ENCODE measurements around the gene SRGN. TPM values are rescaled to one million over a fixed set of nuclear protein-coding genes. Genes with fewer than 3 reads are reported as not detected.
"Not testable (repeated sequence)": the region's sequence is repeated elsewhere in the genome, so short reads cannot be mapped to it uniquely, and the experiment has no call there.

The SRGN gene
- total and polyA plus RNA-seq, 2 donors, result 67.7 to 205 TPM

DNA sequence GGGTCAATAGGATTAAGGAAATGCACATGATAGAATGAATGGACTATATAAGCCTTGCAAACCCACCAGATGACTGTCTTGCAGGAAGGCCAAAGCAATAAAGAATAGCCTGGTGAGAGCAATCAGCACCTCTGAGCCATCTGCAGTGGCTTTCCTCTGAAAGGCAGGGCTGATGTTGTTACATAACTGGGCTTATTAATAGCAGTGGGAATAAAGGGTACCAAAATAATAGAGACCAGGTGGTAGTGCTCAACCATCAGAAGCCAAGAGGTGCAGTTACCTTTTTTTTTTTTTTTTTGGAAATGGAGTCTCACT lies 19.2 kb downstream of the SRGN start:
- DNase-seq (ENCODE audit: extremely low spot score), result no peak
- H3K4me1 ChIP-seq (ENCODE audit: insufficient read depth), result no peaks in the 10 kb centered on the region
- no peak overlapping the region for H3K4me3 ChIP-seq (ENCODE audit: low read depth, low read length)
- H3K27ac ChIP-seq (ENCODE audit: low read depth), result no peak overlapping the region
- H3K36me3 ChIP-seq (ENCODE audit: insufficient read depth), result no peaks in the 10 kb centered on the region

DNA sequence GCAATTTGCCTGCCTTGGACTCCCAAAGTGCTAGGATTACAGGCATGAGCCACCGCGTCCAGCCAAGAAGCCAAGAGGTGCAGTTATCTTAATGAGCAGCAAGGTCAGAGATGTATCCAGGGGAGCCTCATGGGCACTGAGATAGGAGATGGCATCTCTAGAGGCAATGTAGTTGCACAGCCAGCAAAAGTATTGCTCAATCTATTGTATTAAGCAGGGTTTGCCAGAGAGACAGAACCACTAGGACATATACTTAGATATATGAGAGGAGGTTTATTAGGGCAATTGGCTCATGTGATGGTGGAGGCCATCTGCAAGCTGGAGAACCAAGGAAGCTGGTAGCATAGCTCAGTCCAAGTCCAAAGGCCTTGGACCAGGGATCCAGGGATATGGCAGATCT lies 19.8 kb downstream of the SRGN start:
- Histone ChIP-seq H3K27ac (ENCODE audit: low read depth) (no peak overlapping the region), H3K36me3 (ENCODE audit: insufficient read depth) (no peaks in the 10 kb centered on the region), H3K4me3 (ENCODE audit: low read depth, low read length) (no peak overlapping the region), H3K4me1 (ENCODE audit: insufficient read depth) (no peaks in the 10 kb centered on the region)
- 94% methylated on average over 2 of the region's 2 CpGs for WGBS
- no peak for DNase-seq (ENCODE audit: extremely low spot score)

DNA sequence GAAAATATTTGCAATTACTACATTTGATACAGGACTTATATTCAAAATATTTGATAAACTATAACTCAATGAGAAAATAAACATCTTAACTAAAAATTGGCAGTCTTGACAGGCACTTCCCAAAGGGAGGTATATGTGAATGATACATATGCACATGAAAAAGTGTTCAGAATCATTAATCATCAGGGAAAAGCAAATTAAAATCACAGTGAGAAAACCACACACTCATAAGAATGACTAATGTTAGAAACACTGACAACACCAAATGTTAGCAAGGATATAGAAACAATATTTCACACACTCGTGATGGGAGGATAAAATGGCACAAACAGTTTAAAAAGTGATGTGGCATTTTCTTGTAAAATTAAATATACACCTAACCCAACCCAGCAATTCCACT lies 32.0 kb downstream of the SRGN start:
- H3K36me3 ChIP-seq (ENCODE audit: insufficient read depth), result no peaks in the 10 kb centered on the region
- H3K4me1 ChIP-seq (ENCODE audit: insufficient read depth), result no peaks in the 10 kb centered on the region
- WGBS, result 62% methylated on average over 1 of the region's 1 CpG
- no peak for DNase-seq (ENCODE audit: extremely low spot score)
- no peak overlapping the region for H3K27ac ChIP-seq (ENCODE audit: low read depth)
- H3K4me3 ChIP-seq (ENCODE audit: low read depth, low read length), result no peak overlapping the region

DNA sequence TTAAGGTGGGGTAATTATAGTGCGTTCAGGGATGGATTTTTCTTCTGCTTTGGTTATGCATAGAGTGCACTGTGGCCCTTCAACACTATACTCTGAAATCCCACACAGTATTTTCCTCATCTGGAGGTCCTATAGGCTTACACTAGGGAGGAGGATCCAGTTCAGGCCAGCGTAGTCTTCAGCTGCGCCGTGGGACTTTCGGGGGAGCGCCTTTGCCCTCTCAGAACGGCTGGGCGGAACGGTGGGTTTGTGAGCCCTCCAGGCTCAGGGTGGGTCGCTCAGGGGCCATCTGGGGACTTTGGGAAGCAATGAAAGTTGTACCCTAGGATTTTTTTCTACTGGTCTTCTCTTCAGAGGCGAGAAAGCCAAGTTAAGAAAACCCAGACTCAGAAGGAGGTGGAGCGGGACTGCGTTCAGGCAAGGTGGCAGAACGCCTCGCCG lies 35.4 kb downstream of the SRGN start:
- Histone ChIP-seq H3K27ac (ENCODE audit: low read depth) (peak overlapping the region; percentile 95), H3K4me1 (ENCODE audit: insufficient read depth) (no peaks in the 10 kb centered on the region), H3K4me3 (ENCODE audit: low read depth, low read length) (peak overlapping the region; percentile 38), H3K36me3 (ENCODE audit: insufficient read depth) (no peaks in the 10 kb centered on the region)
- no peak for DNase-seq (ENCODE audit: extremely low spot score)
- under 1% methylated on average over 16 of the region's 16 CpGs for WGBS

DNA sequence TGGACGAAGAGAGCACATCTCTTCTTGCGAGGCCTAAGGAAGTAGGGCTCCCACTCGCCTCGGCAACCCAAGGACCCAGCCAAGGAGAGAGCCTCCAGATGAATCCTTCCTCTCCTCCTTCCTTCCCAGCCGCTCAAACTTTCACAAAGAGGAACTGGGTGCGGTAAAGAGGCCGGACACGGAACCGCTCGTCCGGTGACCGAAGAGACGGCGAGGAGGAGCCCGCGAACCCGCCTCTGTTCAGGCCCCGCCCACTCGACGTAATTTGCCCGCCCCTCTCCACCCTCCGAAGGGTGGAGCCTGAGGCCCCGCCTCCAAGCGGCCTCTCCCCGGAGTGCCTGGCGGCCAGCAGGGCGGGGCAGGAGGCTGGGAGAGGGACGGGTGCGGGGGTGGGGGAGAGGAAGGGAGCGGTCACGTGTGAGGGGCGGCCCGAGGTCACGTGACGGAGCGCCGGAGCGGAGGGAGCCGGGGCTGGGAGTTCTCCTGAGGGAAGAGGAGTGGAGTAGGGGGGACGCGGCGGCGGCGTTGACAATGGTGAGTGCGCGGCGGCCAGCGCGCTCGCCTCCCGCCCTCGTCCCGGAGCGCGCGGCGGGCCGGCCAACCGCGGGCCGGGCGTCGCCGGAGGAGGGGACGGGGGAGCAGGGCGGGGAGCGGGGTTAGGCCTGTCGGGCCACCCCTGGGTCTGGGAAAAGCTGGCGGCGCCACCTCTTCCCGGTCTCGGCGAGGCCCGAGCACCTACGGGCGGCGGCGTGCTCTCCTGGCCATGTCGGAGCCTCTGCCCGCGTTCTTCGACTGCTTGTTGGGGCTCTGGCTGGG lies 36.1 kb downstream of the SRGN start, which contains the start of gene VPS26A:
Gene VPS26A, plus strand, starts transcription at position 432 of the 816 bp plus-strand sequence. Its CDS starts 100 bp downstream, at position 532.
- peak; percentile 93 for DNase-seq (ENCODE audit: extremely low spot score)
- peak within 1 kb of the TSS; percentile 81 for H3K4me3 ChIP-seq (ENCODE audit: low read depth, low read length)
- H3K27ac ChIP-seq (ENCODE audit: low read depth), result peak within 1 kb of the TSS; percentile 95
- no peaks in the 10 kb centered on the region for H3K4me1 ChIP-seq (ENCODE audit: insufficient read depth)
- no peaks in the 10 kb centered on the region for H3K36me3 ChIP-seq (ENCODE audit: insufficient read depth)
- under 1% methylated on average over 82 of the region's 82 CpGs for WGBS

DNA sequence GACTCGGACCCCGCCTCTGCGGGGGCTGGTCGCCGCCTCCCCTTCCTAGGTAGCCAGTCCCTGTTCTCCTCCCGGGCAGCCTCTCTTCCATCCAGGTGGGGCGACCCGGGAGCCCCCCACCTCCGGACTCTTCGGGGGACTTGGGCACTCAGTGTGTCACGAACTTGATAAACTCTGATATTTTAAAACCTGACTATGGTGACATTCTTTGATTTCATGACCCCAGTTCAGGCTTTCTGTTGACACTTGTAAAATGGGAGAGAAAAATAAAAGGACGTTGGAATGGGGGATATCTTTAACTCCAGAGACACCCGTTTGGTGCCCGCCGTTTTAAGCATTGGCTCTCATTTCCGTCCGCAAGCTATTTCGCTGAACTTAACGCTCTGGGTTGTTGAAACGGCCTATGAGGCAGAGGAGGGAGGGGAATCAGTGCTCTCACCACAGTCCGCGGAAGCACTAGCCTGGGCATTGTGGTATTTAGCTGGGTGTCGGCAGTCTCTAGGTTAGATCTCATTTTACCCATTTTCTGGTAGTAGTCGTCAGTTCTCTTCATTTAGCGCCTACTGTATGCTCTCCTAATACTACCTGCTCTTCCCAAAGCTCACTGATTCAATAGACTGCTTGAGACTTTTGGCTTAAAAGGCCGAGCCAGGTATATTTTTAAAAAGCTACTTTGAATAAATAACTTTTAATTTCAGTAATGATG lies 36.8 kb downstream of the SRGN start:
- no peaks in the 10 kb centered on the region for H3K4me1 ChIP-seq (ENCODE audit: insufficient read depth)
- no peak for DNase-seq (ENCODE audit: extremely low spot score)
- peak overlapping the region; percentile 81 for H3K4me3 ChIP-seq (ENCODE audit: low read depth, low read length)
- H3K27ac ChIP-seq (ENCODE audit: low read depth), result peak overlapping the region; percentile 90
- 2% methylated on average over 26 of the region's 26 CpGs for WGBS
- no peaks in the 10 kb centered on the region for H3K36me3 ChIP-seq (ENCODE audit: insufficient read depth)

DNA sequence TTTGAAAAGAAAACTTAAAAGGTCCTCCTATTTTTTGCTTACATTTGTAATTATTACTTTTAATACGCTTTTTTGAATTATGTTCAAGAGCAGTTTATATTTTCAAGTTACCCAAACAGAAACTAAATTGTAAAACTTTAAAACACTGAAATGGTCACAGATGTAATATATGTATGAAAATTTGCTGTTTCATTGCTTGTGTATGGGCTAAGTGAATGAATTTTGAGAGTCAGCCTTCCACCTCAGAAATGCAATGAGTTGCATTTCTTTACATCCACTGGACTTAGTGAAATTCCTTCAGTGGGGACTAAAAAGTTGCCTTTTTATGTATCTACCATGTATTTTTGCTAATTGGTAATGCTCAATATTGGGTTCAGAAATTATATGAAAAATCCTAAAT lies 37.7 kb downstream of the SRGN start:
- Histone ChIP-seq H3K4me1 (ENCODE audit: insufficient read depth) (no peaks in the 10 kb centered on the region), H3K36me3 (ENCODE audit: insufficient read depth) (no peaks in the 10 kb centered on the region), H3K27ac (ENCODE audit: low read depth) (no peak overlapping the region), H3K4me3 (ENCODE audit: low read depth, low read length) (peak overlapping the region; percentile 81)
- 76% methylated on average over 1 of the region's 1 CpG for WGBS
- DNase-seq (ENCODE audit: extremely low spot score), result no peak

DNA sequence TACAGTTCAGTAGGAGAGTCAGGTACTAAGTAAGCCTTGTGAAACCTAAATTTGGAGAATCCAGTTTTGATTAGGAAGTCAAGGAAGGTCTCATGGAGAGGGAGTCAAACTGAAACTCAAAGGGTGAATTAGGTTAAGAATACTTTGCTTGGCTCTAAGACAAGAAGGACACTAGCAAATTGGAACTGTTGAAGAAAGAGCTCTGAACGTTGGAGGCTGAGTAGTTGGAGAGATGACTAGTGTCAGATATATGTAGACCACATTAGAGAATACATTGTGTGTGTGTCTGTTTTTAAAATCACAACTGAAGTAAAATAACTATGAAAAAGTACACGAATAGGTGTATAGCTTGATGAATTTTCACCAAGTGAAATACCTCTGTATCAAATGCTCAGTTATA lies 42.3 kb downstream of the SRGN start:
- 54% methylated on average over 2 of the region's 2 CpGs for WGBS
- no peaks in the 10 kb centered on the region for H3K36me3 ChIP-seq (ENCODE audit: insufficient read depth)
- H3K4me1 ChIP-seq (ENCODE audit: insufficient read depth), result no peaks in the 10 kb centered on the region
- H3K27ac ChIP-seq (ENCODE audit: low read depth), result no peak overlapping the region
- DNase-seq (ENCODE audit: extremely low spot score), result no peak
- H3K4me3 ChIP-seq (ENCODE audit: low read depth, low read length), result no peak overlapping the region

DNA sequence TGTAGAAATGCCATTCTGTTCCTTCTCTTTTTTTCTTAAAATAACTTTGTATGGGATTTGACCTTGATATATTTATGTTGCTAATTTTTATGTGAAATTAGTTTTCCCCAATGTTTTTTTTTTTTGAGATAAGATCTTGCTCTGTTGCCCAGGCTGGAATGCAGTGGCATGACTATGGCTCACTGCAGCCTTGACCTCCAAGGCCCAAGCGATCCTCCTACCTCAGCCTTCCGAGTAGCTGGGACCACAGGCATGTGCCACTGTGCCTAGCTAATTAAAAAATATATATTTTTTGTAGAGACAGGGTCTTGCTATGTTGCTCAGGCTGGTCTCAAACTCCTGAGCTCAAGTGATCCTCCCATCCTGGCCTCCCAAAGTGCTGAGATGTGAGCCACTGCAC lies 52.1 kb downstream of the SRGN start:
- DNase-seq (ENCODE audit: extremely low spot score), result no peak
- WGBS, result 93% methylated on average over 2 of the region's 2 CpGs

DNA sequence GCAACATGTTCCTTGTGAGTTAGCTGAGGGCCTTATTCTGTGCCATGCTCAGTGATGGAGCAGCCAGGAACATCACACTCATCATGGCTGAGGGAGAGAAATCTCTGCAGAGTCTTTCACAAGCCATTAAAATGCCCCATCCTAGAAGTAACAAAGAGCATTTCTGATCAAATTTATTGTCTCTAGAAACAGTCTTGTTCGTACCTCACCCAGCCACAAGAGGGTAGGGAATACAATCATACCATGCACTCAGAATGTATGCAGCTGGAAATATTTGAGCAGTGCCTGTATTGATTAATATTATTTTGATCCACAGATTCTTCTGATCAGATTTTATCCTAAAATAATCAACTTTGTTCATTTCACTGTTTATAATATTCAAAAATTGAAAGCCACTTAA lies 53.4 kb downstream of the SRGN start:
- WGBS, result 80% methylated on average over 1 of the region's 1 CpG
- Histone ChIP-seq H3K4me3 (ENCODE audit: low read depth, low read length) (no peak overlapping the region), H3K4me1 (ENCODE audit: insufficient read depth) (no peaks in the 10 kb centered on the region), H3K36me3 (ENCODE audit: insufficient read depth) (peaks cover 3% of the 10 kb centered on the region), H3K27ac (ENCODE audit: low read depth) (no peak overlapping the region)
- DNase-seq (ENCODE audit: extremely low spot score), result no peak

More for the DNA sequence above, 52.1 kb downstream of the SRGN start:
- H3K27ac ChIP-seq (ENCODE audit: low read depth), result no peak overlapping the region
- peaks cover 3% of the 10 kb centered on the region for H3K36me3 ChIP-seq (ENCODE audit: insufficient read depth)
- H3K4me3 ChIP-seq (ENCODE audit: low read depth, low read length), result no peak overlapping the region
- no peaks in the 10 kb centered on the region for H3K4me1 ChIP-seq (ENCODE audit: insufficient read depth)

DNA sequence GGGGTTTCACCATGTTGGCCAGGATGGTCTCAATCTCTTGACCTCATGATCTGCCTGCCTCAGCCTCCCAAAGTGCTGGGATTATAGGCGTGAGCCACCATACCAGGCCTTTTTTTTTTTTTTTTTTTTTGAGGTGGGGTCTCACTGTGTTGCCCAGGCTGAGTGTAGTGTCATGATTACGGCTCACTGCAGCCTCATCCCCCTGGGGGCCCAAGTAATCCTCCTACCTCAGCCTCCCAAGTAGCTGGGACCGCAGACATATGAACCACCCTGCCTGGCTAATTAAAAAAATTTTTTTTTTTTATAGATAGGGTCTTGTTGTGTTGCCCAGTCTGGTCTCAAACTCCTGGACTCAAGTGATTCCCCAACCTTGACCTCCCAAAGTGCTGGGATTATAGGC lies 54.2 kb downstream of the SRGN start:
- not testable (repeated sequence) for H3K36me3 ChIP-seq (ENCODE audit: insufficient read depth); H3K4me3 ChIP-seq (ENCODE audit: low read depth, low read length); H3K4me1 ChIP-seq (ENCODE audit: insufficient read depth); H3K27ac ChIP-seq (ENCODE audit: low read depth); DNase-seq (ENCODE audit: extremely low spot score)
- WGBS, result 96% methylated on average over 3 of the region's 3 CpGs

DNA sequence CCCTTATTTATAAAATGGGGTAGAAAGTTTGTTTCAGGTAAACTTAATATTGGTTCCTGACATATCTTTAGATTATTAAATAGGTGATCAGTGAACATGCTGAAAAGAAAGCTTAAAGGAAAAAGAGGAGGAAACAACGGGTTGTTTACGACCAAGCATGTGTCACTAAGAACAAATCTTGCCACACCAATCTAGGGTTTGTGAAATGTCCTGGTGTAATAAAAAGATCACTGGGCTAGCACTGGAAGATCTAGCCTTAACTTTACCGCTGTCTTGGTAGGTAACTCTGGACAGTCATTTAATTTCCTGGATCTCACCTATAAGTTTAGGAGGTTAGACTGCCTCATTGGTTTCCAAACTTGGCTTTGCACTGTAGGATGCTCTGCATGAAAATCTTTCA lies 55.1 kb downstream of the SRGN start:
- Histone ChIP-seq H3K36me3 (ENCODE audit: insufficient read depth) (peaks cover 3% of the 10 kb centered on the region), H3K4me1 (ENCODE audit: insufficient read depth) (no peaks in the 10 kb centered on the region), H3K27ac (ENCODE audit: low read depth) (no peak overlapping the region), H3K4me3 (ENCODE audit: low read depth, low read length) (no peak overlapping the region)
- DNase-seq (ENCODE audit: extremely low spot score), result no peak
- 69% methylated on average over 3 of the region's 3 CpGs for WGBS

DNA sequence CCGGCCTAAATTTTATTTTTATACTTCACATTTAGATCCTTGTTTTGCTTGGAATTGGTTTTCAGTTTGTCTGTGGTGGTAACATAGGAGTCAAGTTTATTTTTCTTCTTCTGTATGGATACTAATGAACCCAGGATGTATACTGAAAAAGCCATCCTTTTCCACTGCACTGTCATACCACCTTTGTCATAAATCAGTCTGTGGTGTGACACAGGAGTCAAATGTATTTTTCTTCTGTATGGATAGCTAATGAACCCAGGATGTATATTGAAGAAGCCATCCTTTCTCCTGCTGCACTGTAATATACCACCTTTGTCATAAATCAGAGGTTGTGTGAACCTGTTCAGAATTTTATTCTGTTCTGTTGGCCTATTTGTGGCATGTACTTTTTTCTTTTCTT lies 57.4 kb downstream of the SRGN start:
- Histone ChIP-seq H3K4me3 (ENCODE audit: low read depth, low read length) (no peak overlapping the region), H3K4me1 (ENCODE audit: insufficient read depth) (no peaks in the 10 kb centered on the region), H3K27ac (ENCODE audit: low read depth) (no peak overlapping the region), H3K36me3 (ENCODE audit: insufficient read depth) (peaks cover 3% of the 10 kb centered on the region)
- 94% methylated on average over 1 of the region's 1 CpG for WGBS
- no peak for DNase-seq (ENCODE audit: extremely low spot score)

DNA sequence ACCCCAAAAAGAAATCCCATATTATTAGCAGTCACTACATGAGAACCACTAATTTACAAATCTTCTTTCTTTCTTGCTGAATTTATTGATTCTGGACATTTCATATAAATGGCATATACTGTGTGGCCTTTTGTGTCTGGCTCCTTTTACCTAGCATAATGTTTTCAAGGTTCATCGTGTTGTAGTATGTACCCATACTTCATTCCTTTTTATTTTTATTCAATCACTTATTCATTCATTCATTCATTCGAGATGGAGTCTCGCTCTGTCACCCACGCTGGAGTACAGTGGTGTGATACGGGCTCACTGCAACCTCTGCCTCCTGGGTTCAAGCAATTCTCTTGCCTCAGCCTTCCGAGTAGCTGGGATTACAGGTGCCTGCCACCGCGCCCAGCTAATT lies 58.0 kb downstream of the SRGN start:
- Histone ChIP-seq H3K4me3 (ENCODE audit: low read depth, low read length) (no peak overlapping the region), H3K27ac (ENCODE audit: low read depth) (no peak overlapping the region), H3K36me3 (ENCODE audit: insufficient read depth) (peaks cover 3% of the 10 kb centered on the region), H3K4me1 (ENCODE audit: insufficient read depth) (no peaks in the 10 kb centered on the region)
- WGBS, result 98% methylated on average over 8 of the region's 8 CpGs
- DNase-seq (ENCODE audit: extremely low spot score), result no peak

Data from urinary bladder (tissue), 4 donors.